ENCODE measurements around the gene CACNA2D4. TPM values are rescaled to one million over a fixed set of nuclear protein-coding genes. Genes with fewer than 3 reads are reported as not detected.

Gene CACNA2D4
- total RNA-seq, 2 donors from 2014 or later = 13.7 to 23.0 TPM

DNA sequence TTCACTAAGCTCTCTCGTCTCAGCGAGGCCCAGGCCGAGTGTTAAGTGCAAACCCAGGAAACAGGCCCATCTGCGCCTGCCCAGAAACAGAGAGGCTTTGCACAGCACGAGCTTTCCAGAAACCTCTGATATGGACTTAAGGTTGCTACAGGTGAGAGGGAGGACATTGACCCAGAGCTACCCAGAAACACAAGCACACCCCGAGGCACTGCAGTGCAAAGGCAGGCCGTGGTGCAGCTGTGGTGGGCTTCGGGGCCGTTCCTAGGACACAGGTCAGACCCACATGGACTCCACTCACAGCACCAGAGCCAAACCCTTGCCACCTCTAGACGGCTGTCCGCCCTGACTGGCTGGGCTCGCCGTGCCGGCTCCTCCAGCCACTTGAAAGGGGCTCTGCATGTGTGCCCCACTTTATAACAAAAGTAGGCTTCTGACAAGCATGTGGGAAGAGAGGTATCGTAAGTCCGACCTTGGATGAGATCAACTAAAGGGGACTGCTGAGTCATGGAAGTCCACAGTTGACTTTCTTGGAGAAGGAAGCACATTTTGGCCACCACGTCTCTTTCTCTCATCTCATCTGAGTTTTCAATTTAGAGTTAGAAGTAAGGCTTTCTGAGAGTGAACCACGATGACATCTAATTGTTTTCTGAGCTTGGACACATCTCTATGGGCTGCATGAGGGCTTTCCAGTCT, 38.2 kb downstream of the CACNA2D4 start:
- H3K27me3 Mint-ChIP-seq = peaks cover 12% of the 10 kb centered on the region
- no peak overlapping the region for H3K27ac Mint-ChIP-seq
- no peaks in the 10 kb centered on the region for H3K4me1 Mint-ChIP-seq
- no peaks in the 10 kb centered on the region for H3K36me3 Mint-ChIP-seq (ENCODE audit: low read depth)
- no peak overlapping the region for H3K4me3 Mint-ChIP-seq
- no peak for ATAC-seq (replicated peaks)
- no peaks in the 10 kb centered on the region for H3K9me3 Mint-ChIP-seq

DNA sequence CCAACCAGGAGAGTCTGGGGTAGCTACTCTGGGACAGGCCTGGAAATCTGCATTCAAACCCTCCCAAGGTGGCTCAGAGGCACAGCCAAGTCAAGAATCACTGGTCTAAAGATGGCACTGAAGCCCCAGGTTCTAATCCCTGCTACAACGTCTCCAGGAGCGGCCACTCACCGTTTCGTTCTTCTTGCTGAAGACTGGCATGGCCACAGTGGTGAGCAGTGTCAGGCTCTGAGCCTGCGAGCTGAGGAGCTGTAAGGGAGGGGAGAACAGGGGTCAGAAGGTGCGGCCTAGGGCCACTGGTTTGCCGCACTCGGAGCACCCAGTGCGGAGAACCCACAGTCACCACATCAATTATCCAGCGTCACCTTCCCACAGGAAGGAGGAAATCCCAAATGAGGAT, 38.8 kb downstream of the CACNA2D4 start:
- Mint-ChIP-seq H3K36me3 (ENCODE audit: low read depth) (no peaks in the 10 kb centered on the region), H3K9me3 (no peaks in the 10 kb centered on the region), H3K27me3 (peaks cover 12% of the 10 kb centered on the region), H3K4me3 (no peak overlapping the region), H3K4me1 (no peaks in the 10 kb centered on the region), H3K27ac (no peak overlapping the region)
- ATAC-seq (replicated peaks) = no peak

DNA sequence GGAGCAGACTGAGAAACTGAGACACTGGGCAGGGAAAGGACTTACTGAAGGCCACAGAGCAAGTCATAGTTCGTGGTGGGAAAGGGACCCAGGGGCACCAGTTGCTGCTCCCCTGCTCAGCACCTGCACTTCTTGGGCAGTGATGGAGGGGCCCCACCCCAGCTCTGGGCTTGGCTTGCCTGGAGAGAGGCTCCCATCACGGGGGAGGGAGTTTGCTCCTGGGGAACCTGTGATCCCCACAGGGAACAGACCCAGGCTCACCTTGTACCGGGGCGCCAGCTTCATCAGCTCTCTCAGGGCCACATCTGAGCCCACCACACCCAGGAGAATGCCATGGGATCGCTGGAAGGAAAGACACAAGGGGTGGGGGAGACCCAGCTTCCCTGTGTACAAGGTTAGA, 39.8 kb downstream of the CACNA2D4 start:
- Mint-ChIP-seq H3K36me3 (ENCODE audit: low read depth) (no peaks in the 10 kb centered on the region), H3K4me1 (no peaks in the 10 kb centered on the region), H3K9me3 (no peaks in the 10 kb centered on the region), H3K4me3 (no peak overlapping the region), H3K27me3 (peaks cover 11% of the 10 kb centered on the region), H3K27ac (no peak overlapping the region)
- no peak for ATAC-seq (replicated peaks)

DNA sequence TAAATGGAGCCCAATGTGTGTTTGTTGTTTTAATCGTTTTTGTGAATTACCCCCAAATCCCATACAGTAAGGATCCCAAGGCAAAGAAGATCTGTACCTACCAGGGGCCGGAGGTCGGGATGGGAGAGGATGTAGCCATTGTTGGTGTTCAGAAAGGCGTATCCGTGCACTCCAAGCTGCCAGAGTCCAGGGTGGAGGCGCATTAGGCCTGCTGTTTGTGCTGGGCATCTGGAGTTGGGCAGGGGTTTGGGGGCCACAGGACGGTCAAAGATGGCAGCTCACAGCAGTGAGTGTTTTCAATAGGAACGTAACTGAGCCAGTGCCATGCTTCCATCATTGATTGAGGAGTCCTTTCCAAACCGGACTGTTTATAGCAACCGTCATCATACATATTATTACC, 40.2 kb downstream of the CACNA2D4 start:
- H3K4me1 Mint-ChIP-seq = no peaks in the 10 kb centered on the region

DNA sequence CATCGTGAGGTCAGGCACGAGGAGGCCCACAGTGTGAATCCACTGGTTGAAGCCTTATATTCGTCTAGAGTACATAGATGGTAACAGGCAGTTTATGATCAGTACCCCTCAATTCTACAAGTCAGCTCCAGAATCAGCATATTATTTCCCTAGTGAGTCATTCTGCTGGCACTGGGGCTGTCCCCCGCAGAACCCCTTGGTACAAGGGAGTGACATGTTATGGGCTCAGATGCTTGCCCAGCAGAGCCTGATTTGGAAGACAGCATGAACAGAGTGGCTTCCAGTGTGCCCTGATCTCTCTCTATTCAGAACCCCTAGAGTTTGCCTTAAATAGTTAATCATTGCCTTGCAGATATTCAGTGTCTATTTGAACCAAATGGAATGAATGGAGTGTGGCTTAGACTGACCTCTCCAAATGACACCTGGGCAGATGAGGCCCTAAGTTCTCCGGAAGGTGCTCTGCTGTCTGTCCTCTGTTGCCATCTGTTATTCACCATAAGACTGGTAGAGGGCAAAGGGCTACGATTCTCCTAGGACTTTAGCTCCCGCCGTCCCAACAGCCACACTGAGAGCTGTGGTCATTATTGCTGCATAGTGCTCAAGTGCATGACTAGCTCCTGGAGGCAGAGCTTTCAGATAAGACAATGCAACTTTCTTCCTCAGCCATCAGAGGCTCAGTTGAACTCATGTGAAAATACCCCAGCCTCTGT, 41.1 kb downstream of the CACNA2D4 start:
- Mint-ChIP-seq H3K4me1 (no peaks in the 10 kb centered on the region), H3K4me3 (no peak overlapping the region), H3K27ac (no peak overlapping the region), H3K9me3 (no peaks in the 10 kb centered on the region), H3K27me3 (peaks cover 5% of the 10 kb centered on the region), H3K36me3 (ENCODE audit: low read depth) (no peaks in the 10 kb centered on the region)
- ATAC-seq (replicated peaks) = peak; percentile 47

More for the DNA sequence above, 40.2 kb downstream of the CACNA2D4 start:
- Mint-ChIP-seq H3K36me3 (ENCODE audit: low read depth) (no peaks in the 10 kb centered on the region), H3K27ac (no peak overlapping the region), H3K9me3 (no peaks in the 10 kb centered on the region), H3K27me3 (peaks cover 6% of the 10 kb centered on the region), H3K4me3 (no peak overlapping the region)
- ATAC-seq (replicated peaks) = no peak

DNA sequence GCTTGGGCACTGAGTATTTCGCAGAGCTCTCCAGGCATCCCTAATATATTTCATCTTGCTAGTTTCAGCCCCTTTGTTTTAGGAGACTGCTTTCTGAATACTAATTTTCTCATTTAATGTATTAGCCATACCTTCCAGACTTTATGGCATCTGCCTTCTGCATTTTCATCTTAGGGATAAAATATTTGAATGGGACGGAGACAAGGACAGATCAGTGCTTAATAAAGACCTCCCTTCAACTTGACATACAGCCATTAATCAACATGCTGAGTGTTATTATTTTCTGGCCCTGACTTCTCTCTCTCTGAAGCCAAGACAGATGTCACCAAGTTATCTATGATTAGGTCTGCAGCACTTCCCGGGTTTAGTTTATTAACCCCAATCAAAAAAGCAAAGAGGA, 42.4 kb downstream of the CACNA2D4 start:
- peaks cover 5% of the 10 kb centered on the region for H3K27me3 Mint-ChIP-seq
- no peaks in the 10 kb centered on the region for H3K4me1 Mint-ChIP-seq
- H3K36me3 Mint-ChIP-seq (ENCODE audit: low read depth) = no peaks in the 10 kb centered on the region
- peaks cover 3% of the 10 kb centered on the region for H3K9me3 Mint-ChIP-seq
- H3K4me3 Mint-ChIP-seq = no peak overlapping the region
- no peak for ATAC-seq (replicated peaks)
- no peak overlapping the region for H3K27ac Mint-ChIP-seq

DNA sequence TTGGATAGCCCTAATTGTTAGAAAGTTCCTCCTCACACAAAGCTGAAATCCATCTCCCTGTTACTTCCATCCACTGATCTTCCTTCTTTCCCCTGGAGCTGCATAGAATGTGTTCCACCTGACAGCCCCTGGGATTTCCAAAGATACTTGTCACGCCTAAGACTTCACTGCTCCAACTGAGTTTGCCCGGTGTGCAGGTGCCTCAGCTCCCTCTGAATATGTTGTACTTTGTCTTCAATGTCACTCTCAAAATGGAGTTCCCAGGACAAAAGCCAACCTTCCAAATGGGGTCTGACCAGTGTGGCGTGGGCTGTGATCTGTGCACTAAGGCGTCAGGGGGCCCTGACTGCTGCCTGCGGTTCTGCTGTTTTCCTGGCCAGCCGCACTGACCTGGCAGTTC, 42.8 kb downstream of the CACNA2D4 start:
- H3K9me3 Mint-ChIP-seq = peaks cover 3% of the 10 kb centered on the region
- ATAC-seq (replicated peaks) = no peak
- no peaks in the 10 kb centered on the region for H3K4me1 Mint-ChIP-seq
- no peak overlapping the region for H3K4me3 Mint-ChIP-seq
- H3K27me3 Mint-ChIP-seq = peaks cover 5% of the 10 kb centered on the region
- H3K36me3 Mint-ChIP-seq (ENCODE audit: low read depth) = no peaks in the 10 kb centered on the region
- no peak overlapping the region for H3K27ac Mint-ChIP-seq

DNA sequence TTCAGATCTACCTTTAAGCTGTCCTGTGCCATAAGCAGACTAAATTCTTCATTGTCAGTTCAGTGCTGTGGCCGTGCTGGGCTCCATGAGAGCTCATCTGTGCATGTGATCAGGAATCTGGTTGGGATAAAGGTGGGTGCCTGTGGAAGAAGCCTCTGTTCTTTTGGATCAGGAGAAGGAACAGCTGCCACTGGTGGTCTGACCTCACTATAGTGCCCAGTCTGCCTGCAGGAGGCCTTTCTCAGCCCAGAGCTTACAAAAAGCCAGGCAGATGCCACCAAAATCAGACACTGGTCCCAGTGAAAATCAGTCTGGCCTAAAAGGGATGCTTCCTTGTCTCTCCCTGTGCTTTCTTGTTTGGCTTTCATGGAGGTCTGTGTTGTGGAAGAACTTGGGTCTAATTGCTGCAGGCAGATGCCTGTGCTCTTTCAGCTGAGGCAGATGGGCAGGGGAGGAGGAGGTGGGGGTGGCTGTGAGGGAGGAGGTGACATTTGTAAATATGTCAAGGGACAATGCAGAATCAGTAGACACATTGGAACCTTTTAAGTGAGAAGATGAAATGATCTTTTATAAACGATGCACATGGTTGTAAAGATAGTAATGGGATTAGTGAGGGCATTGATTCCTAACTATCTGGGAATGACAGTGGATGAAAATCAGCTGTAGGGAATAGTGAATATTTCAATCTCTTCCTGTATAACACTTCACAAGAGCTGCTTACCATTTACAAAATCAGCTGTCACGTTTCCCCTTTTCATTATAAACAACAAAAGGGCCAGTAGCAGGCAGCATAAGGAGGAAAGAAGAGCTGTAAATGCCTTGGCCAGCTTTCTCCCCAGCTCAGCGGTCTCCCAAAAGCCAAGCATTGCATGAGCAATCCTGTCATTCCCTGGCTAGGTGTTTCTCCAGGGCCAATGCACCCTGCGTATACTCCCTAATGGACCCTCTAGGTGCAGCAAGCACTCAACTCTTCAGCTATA, 44.6 kb downstream of the CACNA2D4 start:
- H3K9me3 Mint-ChIP-seq = peaks cover 3% of the 10 kb centered on the region
- no peak overlapping the region for H3K4me3 Mint-ChIP-seq
- no peaks in the 10 kb centered on the region for H3K36me3 Mint-ChIP-seq (ENCODE audit: low read depth)
- H3K27me3 Mint-ChIP-seq = peaks cover 5% of the 10 kb centered on the region
- ATAC-seq (replicated peaks) = no peak
- H3K27ac Mint-ChIP-seq = no peak overlapping the region
- no peaks in the 10 kb centered on the region for H3K4me1 Mint-ChIP-seq

DNA sequence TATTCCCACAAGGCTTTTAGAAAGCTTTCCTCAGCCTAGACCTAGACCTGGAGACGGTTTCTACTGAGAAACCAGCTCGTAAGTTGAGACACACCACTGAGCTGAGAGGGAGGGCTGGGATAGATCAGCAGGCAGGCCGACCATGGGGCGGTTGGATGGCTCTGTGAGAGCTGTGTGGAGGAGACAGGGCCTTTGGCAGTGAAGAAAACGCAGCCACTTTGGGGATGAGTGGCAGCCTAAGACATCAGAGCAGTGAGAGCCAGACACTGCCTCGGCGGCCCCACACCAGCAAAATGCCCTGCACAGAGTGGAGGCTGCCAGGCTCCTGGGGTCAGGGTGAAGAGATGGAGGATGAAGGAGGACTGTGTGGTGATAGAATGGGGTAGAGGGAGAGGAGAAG, 46.0 kb downstream of the CACNA2D4 start:
- Mint-ChIP-seq H3K4me3 (no peak overlapping the region), H3K27ac (no peak overlapping the region), H3K9me3 (peaks cover 3% of the 10 kb centered on the region), H3K36me3 (ENCODE audit: low read depth) (no peaks in the 10 kb centered on the region), H3K4me1 (no peaks in the 10 kb centered on the region), H3K27me3 (peaks cover 9% of the 10 kb centered on the region)
- ATAC-seq (replicated peaks) = no peak

DNA sequence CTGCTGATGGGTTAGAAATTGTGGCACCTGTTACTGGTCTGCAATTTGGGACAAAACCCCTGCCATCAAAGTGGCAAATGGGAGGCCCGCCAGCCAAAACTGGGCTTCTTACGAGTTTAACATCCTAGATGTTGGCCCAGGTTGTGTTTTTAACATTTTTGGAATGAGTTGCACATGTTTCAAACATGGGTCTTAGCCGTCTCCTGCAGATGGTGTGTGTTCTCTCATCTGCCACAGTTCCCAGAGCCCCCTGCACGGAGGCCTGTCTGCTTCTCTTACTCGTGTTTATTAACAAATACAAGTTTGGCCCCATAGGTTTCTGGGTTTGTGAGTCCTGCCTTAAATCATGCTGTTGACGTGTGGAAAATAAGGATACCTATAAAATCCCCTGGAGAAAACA, 46.5 kb downstream of the CACNA2D4 start:
- Mint-ChIP-seq H3K36me3 (ENCODE audit: low read depth) (no peaks in the 10 kb centered on the region), H3K27me3 (peaks cover 13% of the 10 kb centered on the region), H3K27ac (no peak overlapping the region), H3K4me3 (no peak overlapping the region), H3K4me1 (no peaks in the 10 kb centered on the region), H3K9me3 (peaks cover 3% of the 10 kb centered on the region)
- ATAC-seq (replicated peaks) = no peak

DNA sequence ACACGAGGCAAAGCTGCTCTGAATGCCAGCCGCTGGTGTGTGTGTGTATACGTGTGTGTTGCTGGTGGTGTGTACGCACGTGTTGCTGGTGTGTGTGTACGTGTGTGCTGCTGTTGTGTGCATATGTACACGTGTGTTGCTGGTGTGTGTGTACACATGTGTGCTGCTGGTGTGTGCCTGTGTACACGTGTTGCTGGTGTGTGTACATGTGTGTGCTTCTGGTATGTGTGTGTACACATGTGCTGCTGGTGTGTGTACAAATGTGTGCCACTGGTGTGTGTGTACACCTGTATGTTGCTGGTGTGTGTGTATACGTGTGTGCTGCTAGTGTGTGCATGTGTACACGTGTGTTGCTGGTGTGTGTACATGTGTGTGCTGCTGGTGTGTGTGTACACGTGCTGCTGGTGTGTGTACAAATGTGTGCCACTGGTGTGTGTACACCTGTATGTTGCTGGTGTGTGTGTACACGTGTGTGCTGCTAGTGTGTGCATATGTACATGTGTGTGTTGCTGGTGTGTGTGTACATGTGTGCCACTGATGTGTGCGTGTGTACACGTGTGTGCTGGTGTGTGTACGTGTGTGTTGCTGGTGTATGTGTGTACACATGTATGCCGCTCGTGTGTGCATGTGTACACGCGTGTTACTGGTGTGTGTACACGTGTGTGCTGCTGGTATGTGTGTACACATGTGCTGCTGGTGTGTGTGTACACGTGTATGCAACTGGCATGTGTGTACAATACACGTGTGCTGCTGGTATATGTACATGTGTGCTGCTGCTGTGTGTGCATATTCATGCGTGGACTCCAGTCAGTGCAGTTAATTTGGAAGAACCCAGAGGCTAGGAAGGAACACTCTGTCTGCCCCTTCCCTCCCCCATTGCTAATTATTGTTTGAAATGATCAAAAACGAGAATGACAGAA, 47.2 kb downstream of the CACNA2D4 start:
- no peaks in the 10 kb centered on the region for H3K36me3 Mint-ChIP-seq (ENCODE audit: low read depth)
- no peak overlapping the region for H3K4me3 Mint-ChIP-seq
- H3K27ac Mint-ChIP-seq = no peak overlapping the region
- H3K4me1 Mint-ChIP-seq = no peaks in the 10 kb centered on the region
- H3K27me3 Mint-ChIP-seq = peaks cover 12% of the 10 kb centered on the region
- ATAC-seq (replicated peaks) = no peak
- peaks cover 3% of the 10 kb centered on the region for H3K9me3 Mint-ChIP-seq

DNA sequence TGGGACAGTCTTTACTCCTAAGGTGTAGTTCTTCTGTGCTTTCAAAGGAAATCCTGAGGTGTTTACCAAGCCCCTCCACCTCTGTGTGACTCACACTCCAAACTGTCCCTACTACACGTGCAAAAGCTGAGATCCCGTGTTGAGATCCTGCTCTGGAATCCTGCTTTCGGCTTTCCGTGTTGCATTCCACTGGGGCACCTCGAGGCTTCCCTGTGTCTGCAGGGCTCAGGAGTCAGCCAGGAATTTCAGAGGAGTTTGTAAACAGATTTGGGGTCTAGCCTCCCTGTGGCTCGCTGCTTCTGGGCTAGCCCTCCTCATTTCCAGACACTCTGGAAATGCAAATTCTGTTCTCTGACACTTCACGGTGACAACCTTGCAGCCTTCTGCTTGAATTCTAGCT, 48.4 kb downstream of the CACNA2D4 start:
- ATAC-seq (replicated peaks) = no peak
- Mint-ChIP-seq H3K27me3 (peaks cover 12% of the 10 kb centered on the region), H3K4me1 (no peaks in the 10 kb centered on the region), H3K9me3 (peaks cover 3% of the 10 kb centered on the region), H3K27ac (no peak overlapping the region), H3K4me3 (no peak overlapping the region), H3K36me3 (ENCODE audit: low read depth) (no peaks in the 10 kb centered on the region)

DNA sequence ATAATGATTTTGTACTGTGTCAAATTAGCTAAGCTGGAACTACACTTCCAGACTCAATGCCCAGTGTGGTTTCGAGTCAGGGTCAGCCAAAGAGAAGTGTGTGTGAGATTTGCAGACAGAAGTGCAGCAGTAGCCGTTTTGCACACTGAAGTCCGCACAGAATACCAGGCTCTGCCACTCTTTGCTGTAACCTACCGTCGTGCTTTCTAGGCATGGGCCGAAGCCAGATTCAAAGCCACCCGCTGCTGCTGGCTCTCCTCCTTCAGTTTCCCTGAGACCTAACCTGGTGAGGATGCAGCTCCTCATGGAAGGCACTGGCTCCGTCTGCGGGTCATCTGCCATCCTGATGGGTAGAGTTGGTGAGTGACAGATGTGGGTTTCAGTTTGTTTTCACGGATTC, 49.3 kb downstream of the CACNA2D4 start:
- Mint-ChIP-seq H3K4me1 (no peaks in the 10 kb centered on the region), H3K9me3 (peaks cover 3% of the 10 kb centered on the region), H3K27ac (no peak overlapping the region), H3K36me3 (ENCODE audit: low read depth) (no peaks in the 10 kb centered on the region), H3K27me3 (peaks cover 12% of the 10 kb centered on the region), H3K4me3 (no peak overlapping the region)
- no peak for ATAC-seq (replicated peaks)

Measured in activated T-helper 17 cell treated with anti-CD3 and anti-CD28 coated beads, Interleukin-2, amount 50 U/mL, for 72 hours (primary cell).